K562 (cell line): ENCODE data around the gene EFNA2. TPM values are rescaled to one million over a fixed set of nuclear protein-coding genes. Genes with fewer than 3 reads are reported as not detected.

Source experiments
- ASH1L ChIP-seq: fragments of 450-650 bp; IDR thresholded peaks from 2 replicates; pipeline ENCODE4 v1.6.1; 2018; ENCODE audit warnings: borderline replicate concordance, mild to moderate bottlenecking, low read depth; ENCODE audit not compliant: partially characterized antibody
- CREB1 ChIP-seq, 2 experiments: sonication (generic) in 1 of 2; formaldehyde crosslinking in 1 of 2; IDR thresholded peaks; 2 replicates each; pipeline versions ENCODE4 v1.6.1 to v1.8.0; 2012 to 2022; ENCODE audit warnings: inconsistent platforms in 1 of 2, mild to moderate bottlenecking in 1 of 2, missing genetic modification reagents in 1 of 2, moderate library complexity in 1 of 2
- ELF2 ChIP-seq: fragments of 250-450 bp; sonication (Bioruptor Pico); IDR thresholded peaks from 2 replicates; pipeline ENCODE4 v1.5.0; 2021; ENCODE audit warnings: mild to moderate bottlenecking
- HDAC2 ChIP-seq: fragments of 450-650 bp; IDR thresholded peaks from 2 replicates; pipeline ENCODE4 v1.6.1; 2016; ENCODE audit warnings: mild to moderate bottlenecking
- HOXB6 ChIP-seq: fragments of 250-450 bp; sonication (Bioruptor Pico); IDR thresholded peaks from 2 replicates; pipeline ENCODE4 v1.5.1; 2022; ENCODE audit warnings: mild to moderate bottlenecking, borderline replicate concordance
- SRF ChIP-seq, 2 experiments: fragments of 250-450, 450-650 bp in 1 of 2; sonication (Bioruptor Pico) in 1 of 2; sonication (generic) in 1 of 2; formaldehyde crosslinking; IDR thresholded peaks; 2 replicates each; pipeline versions ENCODE4 v1.5.0 to v1.5.1; 2020 to 2022; ENCODE audit warnings: mild to moderate bottlenecking in 1 of 2, missing genetic modification reagents in 1 of 2
- ZNF766 ChIP-seq: fragments of 200-800 bp; sonication (Bioruptor generic); conservative IDR thresholded peaks from 2 replicates; pipeline ENCODE4 v1.6.1; 2016; ENCODE audit warnings: missing genetic modification characterization, missing compliant biosample characterization
- polyA plus RNA-seq, 8 experiments: library from polyadenylated mRNA; depleted of rRNA in 4 of 8; stranded (reverse) in 5 of 8; unstranded in 3 of 8; fragments of >200 nt; fragmentation: Nextera tagmentation in 2 of 8; fragmentation: Illumina TruSeq in 1 of 8; extraction: Ambion mirVana in 2 of 8; extraction: Trizol in 1 of 8; gene quantifications; 2 replicates each; pipeline versions ENCODE4 v1.2.1 to v1.2.3, GENCODE V29; 2011 to 2014; ENCODE audit warnings: inconsistent platforms in 1 of 8, missing spikeins in 1 of 8
- total RNA-seq, 7 experiments: library from RNA; depleted of rRNA in 6 of 7; stranded (reverse); fragments of >200 nt in 6 of 7; fragmentation: Illumina TruSeq in 2 of 7; extraction: Trizol in 2 of 7; gene quantifications; 2 replicates each; pipeline versions ENCODE4 v1.2.1 to v1.2.3, GENCODE V29; 2011 to 2021; ENCODE audit warnings: low replicate concordance in 1 of 7
- TF ChIP-seq, protein P1 (sequence below), 2 experiments: fragments of 450-650 bp; formaldehyde crosslinking in 1 of 2; IDR thresholded peaks; 2 replicates each; pipeline versions ENCODE4 v1.4.0 to v1.6.1; 2014 to 2020; ENCODE audit warnings: mild to moderate bottlenecking in 2 of 2, borderline replicate concordance in 1 of 2, low read depth in 1 of 2
- TF ChIP-seq, protein P2 (sequence below), 2 experiments: fragments of 450-650 bp; conservative IDR thresholded peaks; 2 replicates each; pipeline ENCODE4 v1.6.1; 2017; ENCODE audit warnings: mild to moderate bottlenecking in 2 of 2, moderate library complexity in 2 of 2
- TF ChIP-seq, protein P3 (sequence below), 2 experiments: fragments of 150-350 bp in 1 of 2; IDR thresholded peaks; 2 replicates each; pipeline ENCODE4 v1.6.1; 2012 to 2016; ENCODE audit warnings: low read depth in 2 of 2, low read length in 2 of 2, mild to moderate bottlenecking in 1 of 2, moderate library complexity in 1 of 2

EFNA2 gene
- total and polyA plus RNA-seq, 9 of the 15 experiments (the other 6 are each of a cell fraction or from before 2014, with no cell fraction given), result 0.11 to 0.44 (median 0.15) TPM; not detected in 6

DNA sequence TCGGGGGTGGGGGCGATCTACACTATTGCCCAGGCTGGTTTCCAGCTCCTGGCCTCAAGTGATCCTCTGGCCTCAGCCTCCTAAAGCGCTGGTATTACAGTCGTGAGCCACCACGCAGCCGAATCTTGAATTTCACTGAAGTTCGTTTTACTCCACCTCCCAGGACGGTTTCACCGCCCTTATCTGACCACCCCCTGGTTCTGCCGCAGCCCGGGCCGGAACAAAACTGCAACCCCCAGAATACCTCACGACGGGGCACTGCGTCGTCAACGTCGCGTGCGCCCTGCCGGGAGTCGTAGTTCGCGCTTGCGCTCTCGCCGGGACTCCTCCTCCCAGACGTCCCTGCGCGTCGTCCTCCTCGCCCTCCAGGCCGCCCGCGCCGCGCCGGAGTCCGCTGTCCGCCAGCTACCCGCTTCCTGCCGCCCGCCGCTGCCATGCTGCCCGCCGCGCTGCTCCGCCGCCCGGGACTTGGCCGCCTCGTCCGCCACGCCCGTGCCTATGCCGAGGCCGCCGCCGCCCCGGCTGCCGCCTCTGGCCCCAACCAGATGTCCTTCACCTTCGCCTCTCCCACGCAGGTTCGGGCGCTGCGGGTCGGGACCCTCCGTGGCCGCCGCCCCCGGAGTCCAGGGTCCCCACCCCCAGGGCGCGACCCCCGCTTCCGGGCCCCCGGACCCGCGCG lies 44.1 kb upstream of the EFNA2 start, which contains the start of gene ATP5F1D (continued):
- TF ChIP-seq, protein P1, sequence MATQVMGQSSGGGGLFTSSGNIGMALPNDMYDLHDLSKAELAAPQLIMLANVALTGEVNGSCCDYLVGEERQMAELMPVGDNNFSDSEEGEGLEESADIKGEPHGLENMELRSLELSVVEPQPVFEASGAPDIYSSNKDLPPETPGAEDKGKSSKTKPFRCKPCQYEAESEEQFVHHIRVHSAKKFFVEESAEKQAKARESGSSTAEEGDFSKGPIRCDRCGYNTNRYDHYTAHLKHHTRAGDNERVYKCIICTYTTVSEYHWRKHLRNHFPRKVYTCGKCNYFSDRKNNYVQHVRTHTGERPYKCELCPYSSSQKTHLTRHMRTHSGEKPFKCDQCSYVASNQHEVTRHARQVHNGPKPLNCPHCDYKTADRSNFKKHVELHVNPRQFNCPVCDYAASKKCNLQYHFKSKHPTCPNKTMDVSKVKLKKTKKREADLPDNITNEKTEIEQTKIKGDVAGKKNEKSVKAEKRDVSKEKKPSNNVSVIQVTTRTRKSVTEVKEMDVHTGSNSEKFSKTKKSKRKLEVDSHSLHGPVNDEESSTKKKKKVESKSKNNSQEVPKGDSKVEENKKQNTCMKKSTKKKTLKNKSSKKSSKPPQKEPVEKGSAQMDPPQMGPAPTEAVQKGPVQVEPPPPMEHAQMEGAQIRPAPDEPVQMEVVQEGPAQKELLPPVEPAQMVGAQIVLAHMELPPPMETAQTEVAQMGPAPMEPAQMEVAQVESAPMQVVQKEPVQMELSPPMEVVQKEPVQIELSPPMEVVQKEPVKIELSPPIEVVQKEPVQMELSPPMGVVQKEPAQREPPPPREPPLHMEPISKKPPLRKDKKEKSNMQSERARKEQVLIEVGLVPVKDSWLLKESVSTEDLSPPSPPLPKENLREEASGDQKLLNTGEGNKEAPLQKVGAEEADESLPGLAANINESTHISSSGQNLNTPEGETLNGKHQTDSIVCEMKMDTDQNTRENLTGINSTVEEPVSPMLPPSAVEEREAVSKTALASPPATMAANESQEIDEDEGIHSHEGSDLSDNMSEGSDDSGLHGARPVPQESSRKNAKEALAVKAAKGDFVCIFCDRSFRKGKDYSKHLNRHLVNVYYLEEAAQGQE (IDR thresholded peaks at IDR 0.05; ENCODE audit: borderline replicate concordance), result no peak; the same call in 1 of the 2 replicates
- TF ChIP-seq, protein P1 (CRISPR knock-in tag; IDR thresholded peaks at IDR 0.05; ENCODE audit: low read depth), result peak; percentile 28; the same call in 1 of the 2 replicates
- TF ChIP-seq, protein P2, sequence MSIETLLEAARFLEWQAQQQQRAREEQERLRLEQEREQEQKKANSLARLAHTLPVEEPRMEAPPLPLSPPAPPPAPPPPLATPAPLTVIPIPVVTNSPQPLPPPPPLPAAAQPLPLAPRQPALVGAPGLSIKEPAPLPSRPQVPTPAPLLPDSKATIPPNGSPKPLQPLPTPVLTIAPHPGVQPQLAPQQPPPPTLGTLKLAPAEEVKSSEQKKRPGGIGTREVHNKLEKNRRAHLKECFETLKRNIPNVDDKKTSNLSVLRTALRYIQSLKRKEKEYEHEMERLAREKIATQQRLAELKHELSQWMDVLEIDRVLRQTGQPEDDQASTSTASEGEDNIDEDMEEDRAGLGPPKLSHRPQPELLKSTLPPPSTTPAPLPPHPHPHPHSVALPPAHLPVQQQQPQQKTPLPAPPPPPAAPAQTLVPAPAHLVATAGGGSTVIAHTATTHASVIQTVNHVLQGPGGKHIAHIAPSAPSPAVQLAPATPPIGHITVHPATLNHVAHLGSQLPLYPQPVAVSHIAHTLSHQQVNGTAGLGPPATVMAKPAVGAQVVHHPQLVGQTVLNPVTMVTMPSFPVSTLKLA (conservative IDR thresholded peaks at IDR 0.05), result peak; percentile 57 to 75
- no peak for TF ChIP-seq HOXB6 (CRISPR knock-in tag)
- TF ChIP-seq ELF2, result no peak
- TF ChIP-seq ZNF766 (CRISPR knock-in tag), result peak; percentile 87
- TF ChIP-seq HDAC2, result no peak
- peak in 1 of 2 experiments; percentile 88; a peak in 2 of 4 replicates for TF ChIP-seq SRF (CRISPR knock-in tag; IDR thresholded peaks at IDR 0.05)
- TF ChIP-seq ASH1L, result no peak
- TF ChIP-seq CREB1 (IDR thresholded peaks at IDR 0.05), result peak; percentile 97
- TF ChIP-seq CREB1 (CRISPR knock-in tag; IDR thresholded peaks at IDR 0.05), result peak; percentile 97
- TF ChIP-seq, protein P3, sequence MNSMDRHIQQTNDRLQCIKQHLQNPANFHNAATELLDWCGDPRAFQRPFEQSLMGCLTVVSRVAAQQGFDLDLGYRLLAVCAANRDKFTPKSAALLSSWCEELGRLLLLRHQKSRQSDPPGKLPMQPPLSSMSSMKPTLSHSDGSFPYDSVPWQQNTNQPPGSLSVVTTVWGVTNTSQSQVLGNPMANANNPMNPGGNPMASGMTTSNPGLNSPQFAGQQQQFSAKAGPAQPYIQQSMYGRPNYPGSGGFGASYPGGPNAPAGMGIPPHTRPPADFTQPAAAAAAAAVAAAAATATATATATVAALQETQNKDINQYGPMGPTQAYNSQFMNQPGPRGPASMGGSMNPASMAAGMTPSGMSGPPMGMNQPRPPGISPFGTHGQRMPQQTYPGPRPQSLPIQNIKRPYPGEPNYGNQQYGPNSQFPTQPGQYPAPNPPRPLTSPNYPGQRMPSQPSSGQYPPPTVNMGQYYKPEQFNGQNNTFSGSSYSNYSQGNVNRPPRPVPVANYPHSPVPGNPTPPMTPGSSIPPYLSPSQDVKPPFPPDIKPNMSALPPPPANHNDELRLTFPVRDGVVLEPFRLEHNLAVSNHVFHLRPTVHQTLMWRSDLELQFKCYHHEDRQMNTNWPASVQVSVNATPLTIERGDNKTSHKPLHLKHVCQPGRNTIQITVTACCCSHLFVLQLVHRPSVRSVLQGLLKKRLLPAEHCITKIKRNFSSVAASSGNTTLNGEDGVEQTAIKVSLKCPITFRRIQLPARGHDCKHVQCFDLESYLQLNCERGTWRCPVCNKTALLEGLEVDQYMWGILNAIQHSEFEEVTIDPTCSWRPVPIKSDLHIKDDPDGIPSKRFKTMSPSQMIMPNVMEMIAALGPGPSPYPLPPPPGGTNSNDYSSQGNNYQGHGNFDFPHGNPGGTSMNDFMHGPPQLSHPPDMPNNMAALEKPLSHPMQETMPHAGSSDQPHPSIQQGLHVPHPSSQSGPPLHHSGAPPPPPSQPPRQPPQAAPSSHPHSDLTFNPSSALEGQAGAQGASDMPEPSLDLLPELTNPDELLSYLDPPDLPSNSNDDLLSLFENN (IDR thresholded peaks at IDR 0.05; ENCODE audit: low read depth in 2 of 2, low read length in 2 of 2), result 0 out of 4 replicates have a peak, but pooled peaks of 1 of the 2 experiments have one; percentile 26
